ENCODE results near the gene SMC6. TPM values are rescaled to one million over a fixed set of nuclear protein-coding genes. Genes with fewer than 3 reads are reported as not detected.

SMC6 gene
- total RNA-seq, 2 donors from 2014 or later: 10.4 to 13.4 TPM

DNA sequence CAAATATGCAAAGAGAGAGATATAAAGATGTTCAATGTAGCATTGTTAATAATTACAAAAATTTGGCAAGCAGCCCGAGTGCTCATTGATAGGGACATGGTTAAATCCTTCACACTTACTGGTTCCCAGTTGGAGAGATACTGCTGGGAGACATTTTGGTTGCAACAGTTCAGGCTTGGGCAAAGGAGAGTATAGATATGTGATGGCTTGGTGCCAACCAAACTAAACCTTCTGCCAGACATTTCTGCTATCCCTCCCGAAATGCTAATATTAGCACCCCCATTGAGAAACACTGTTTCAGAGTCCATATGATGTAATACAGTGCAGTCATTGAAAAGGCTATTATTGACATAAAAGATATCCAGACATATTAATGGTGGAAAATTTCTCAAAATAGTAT, 11.8 kb upstream of the SMC6 start:
- no peaks in the 10 kb centered on the region for H3K27me3 ChIP-seq (replicated peaks; ENCODE audit: insufficient read depth)
- H3K27ac ChIP-seq: no peak overlapping the region
- TF ChIP-seq, protein P1, sequence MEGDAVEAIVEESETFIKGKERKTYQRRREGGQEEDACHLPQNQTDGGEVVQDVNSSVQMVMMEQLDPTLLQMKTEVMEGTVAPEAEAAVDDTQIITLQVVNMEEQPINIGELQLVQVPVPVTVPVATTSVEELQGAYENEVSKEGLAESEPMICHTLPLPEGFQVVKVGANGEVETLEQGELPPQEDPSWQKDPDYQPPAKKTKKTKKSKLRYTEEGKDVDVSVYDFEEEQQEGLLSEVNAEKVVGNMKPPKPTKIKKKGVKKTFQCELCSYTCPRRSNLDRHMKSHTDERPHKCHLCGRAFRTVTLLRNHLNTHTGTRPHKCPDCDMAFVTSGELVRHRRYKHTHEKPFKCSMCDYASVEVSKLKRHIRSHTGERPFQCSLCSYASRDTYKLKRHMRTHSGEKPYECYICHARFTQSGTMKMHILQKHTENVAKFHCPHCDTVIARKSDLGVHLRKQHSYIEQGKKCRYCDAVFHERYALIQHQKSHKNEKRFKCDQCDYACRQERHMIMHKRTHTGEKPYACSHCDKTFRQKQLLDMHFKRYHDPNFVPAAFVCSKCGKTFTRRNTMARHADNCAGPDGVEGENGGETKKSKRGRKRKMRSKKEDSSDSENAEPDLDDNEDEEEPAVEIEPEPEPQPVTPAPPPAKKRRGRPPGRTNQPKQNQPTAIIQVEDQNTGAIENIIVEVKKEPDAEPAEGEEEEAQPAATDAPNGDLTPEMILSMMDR (IDR thresholded peaks at IDR 0.05): no peak
- no peaks in the 10 kb centered on the region for H3K36me3 ChIP-seq
- ATAC-seq (ENCODE audit: insufficient number of reproducible peaks, low FRiP score, low read depth) (no peak), DNase-seq (ENCODE audit: low spot score) (no peak)
- no peaks in the 10 kb centered on the region for H3K4me1 ChIP-seq (ENCODE audit: control insufficient read depth in 1 of 2, low read depth in 2 of 2)
- no peak overlapping the region for H3K4me3 ChIP-seq
- no peaks in the 10 kb centered on the region for H3K9me3 ChIP-seq

DNA sequence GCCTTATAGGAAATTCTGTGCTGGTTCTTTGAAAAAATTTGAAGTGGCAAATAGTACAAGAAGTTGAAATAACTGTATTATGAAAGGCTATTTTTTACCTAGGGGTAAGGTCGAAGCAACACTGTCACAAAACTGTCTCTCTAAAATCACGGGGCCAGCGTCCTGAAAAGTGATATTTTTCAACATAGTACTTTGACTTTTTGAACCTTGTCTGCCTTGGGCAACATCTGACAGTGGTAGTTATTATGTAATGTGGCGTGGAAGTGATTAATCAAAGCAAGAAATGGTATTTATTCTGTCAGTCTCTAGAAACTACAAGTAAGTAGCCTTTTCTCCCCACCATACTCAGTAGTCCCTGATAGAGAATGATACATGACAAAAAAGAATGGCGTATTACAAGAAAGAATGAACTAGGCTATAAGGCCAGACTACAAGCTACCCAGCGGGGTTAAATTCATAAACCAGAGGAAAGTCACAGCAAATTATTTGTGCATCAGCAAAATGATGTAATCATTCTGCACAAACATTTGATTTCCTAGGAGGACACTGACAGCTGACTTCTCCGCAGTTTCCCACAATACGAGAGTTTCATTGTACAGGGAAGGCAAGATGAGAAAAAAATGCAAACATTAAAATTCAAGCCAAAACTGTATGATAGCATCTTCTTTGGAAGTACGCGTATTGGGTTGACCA, 10.2 kb upstream of the SMC6 start:
- Histone ChIP-seq H3K27ac (no peak overlapping the region), H3K4me1 (ENCODE audit: control insufficient read depth in 1 of 2, low read depth in 2 of 2) (no peaks in the 10 kb centered on the region), H3K27me3 (replicated peaks; ENCODE audit: insufficient read depth) (no peaks in the 10 kb centered on the region), H3K4me3 (no peak overlapping the region), H3K9me3 (no peaks in the 10 kb centered on the region), H3K36me3 (no peaks in the 10 kb centered on the region)
- TF ChIP-seq, protein P1 (IDR thresholded peaks at IDR 0.05): no peak
- no peak for DNase-seq (ENCODE audit: low spot score)
- no peak for ATAC-seq (ENCODE audit: insufficient number of reproducible peaks, low FRiP score, low read depth)

DNA sequence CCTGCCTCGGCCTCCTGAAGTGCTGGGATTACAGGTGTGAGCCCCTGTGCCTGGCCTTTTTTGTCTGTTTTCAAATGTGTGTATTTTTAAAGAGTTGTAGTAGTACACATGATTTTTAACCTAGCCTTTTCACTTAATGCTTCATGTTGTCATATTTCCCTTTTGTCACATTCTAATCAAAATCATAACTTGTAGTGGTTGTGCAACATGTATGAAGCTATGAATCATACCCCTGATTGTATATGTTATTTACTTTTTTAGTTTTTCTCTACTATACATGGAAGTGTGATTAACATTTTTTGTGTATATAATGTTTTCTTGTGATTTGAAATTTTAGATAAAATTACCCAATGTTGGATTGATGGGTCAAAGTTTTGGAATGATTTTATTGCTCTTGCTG, 8.8 kb upstream of the SMC6 start:
- ATAC-seq (ENCODE audit: insufficient number of reproducible peaks, low FRiP score, low read depth) (no peak), DNase-seq (ENCODE audit: low spot score) (no peak)

DNA sequence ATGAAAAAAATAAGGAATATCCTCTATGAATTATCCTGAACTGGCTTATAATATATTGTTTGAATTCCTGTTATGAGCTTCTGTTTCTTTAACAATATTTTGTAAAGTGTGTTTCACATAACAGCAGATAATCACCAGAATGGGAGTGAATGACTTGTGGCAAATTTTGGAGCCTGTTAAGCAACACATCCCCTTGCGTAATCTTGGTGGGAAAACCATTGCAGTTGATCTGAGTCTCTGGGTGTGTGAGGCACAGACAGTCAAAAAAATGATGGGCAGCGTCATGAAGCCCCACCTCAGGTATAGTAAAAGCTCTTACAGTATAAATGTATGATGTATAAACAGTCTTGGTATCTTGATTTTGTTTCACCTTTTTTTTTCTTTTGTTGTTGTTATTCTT, 6.2 kb upstream of the SMC6 start:
- H3K36me3 ChIP-seq: no peaks in the 10 kb centered on the region
- ATAC-seq (ENCODE audit: insufficient number of reproducible peaks, low FRiP score, low read depth): no peak
- no peak overlapping the region for H3K27ac ChIP-seq
- DNase-seq (ENCODE audit: low spot score): no peak
- peaks cover 2 to 6% of the 10 kb centered on the region in 2 donors for H3K4me1 ChIP-seq (ENCODE audit: control insufficient read depth in 1 of 2, low read depth in 2 of 2)
- H3K4me3 ChIP-seq: no peak overlapping the region
- H3K27me3 ChIP-seq (replicated peaks; ENCODE audit: insufficient read depth): no peaks in the 10 kb centered on the region
- TF ChIP-seq, protein P1 (IDR thresholded peaks at IDR 0.05): no peak
- H3K9me3 ChIP-seq: no peaks in the 10 kb centered on the region

More for the DNA sequence above, 8.8 kb upstream of the SMC6 start:
- Histone ChIP-seq H3K27me3 (replicated peaks; ENCODE audit: insufficient read depth) (no peaks in the 10 kb centered on the region), H3K4me3 (no peak overlapping the region), H3K36me3 (no peaks in the 10 kb centered on the region), H3K27ac (no peak overlapping the region), H3K4me1 (ENCODE audit: control insufficient read depth in 1 of 2, low read depth in 2 of 2) (no peaks in the 10 kb centered on the region), H3K9me3 (no peaks in the 10 kb centered on the region)
- TF ChIP-seq, protein P1 (IDR thresholded peaks at IDR 0.05): no peak

DNA sequence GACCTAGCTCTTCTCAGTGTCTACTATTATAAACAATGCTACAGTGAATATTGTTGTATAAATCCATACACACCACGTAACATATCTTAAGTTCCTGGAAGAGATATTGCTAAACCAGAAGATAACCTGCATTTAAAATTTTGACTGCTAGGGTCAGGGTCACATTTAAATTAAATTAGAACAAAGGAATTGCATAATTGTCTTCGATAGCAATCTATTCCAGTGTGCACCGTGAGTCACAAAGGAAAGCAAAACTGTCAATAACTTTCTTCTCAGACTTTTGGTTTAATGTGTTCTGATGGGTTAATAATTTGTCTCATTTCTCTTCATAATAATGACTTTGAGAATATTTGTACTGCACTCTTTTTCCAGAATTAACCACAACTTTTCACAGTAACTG, 4.5 kb upstream of the SMC6 start:
- Histone ChIP-seq H3K9me3 (no peaks in the 10 kb centered on the region), H3K27me3 (replicated peaks; ENCODE audit: insufficient read depth) (no peaks in the 10 kb centered on the region), H3K4me3 (no peak overlapping the region), H3K27ac (no peak overlapping the region), H3K36me3 (no peaks in the 10 kb centered on the region), H3K4me1 (ENCODE audit: control insufficient read depth in 1 of 2, low read depth in 2 of 2) (peaks cover 9 to 11% of the 10 kb centered on the region in 2 donors)
- DNase-seq (ENCODE audit: low spot score) (no peak), ATAC-seq (ENCODE audit: insufficient number of reproducible peaks, low FRiP score, low read depth) (no peak)
- TF ChIP-seq, protein P1 (IDR thresholded peaks at IDR 0.05): no peak
